NCI-H526 treated with DMSO at 0.1 percent for 48 hours (cell line): Measurements from ENCODE around the gene PRRT3.
"Not testable (repeated sequence)": the region's sequence is repeated elsewhere in the genome, so short reads cannot be mapped to it uniquely, and the experiment has no call there.

Experiments used
- DNase-seq: peaks from one replicate; lab custom pipeline; 2025; lab: John Stamatoyannopoulos, UW

The PRRT3 gene

DNA sequence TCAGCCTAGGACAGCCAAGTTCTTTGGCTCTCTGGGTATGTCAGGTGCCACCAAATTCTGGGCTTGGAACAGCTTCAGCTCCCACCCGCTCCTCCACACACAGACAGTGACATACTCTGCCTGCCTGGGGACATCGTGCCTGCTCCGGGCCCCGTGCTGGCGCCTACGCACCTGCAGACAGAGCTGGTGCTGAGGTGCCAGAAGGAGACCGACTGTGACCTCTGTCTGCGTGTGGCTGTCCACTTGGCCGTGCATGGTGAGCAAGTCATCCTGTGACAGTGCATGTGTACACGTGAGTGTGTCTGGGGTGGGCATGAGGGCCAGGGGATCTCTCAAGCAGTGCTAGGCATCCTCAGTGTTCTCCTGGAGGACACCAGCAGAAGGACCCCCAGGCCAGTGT is 34.4 kb downstream of the PRRT3 start:
- DNase-seq: no peak

DNA sequence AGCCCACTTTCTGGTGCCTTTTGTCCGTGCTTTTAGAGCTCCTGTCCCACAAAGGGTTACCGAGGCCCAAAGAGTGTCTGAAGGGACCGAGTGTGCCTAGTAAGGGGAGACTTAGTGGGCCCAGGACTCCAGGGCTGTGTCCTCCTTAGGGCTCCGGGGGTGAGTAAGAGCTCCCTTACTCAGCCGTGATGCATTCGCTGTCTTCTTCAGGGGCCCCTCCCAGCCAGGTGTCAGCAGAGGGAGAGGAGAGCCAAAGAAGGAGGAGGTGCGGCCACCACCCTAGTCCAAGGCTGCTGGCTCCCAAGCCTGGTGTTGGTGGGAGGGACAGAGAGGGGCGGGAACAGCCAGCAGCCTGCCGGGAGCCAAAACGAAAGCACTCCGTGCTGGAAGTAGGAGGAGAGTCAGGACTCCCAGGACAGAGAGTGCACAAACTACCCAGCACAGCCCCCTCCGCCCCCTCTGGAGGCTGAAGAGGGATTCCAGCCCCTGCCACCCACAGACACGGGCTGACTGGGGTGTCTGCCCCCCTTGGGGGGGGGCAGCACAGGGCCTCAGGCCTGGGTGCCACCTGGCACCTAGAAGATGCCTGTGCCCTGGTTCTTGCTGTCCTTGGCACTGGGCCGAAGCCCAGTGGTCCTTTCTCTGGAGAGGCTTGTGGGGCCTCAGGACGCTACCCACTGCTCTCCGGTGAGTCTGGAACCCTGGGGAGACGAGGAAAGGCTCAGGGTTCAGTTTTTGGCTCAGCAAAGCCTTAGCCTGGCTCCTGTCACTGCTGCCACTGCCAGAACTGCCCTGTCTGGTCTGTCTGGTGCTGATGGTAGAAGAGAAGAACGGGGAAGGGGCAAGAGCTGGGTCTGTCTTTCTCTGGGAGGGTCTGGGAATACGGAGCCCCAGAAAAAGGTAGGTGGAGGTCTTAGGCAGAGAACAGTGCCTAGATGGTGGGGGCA is 35.2 kb downstream of the PRRT3 start, which contains the start of gene IL17RC:
IL17RC (plus strand) TSS at position 365 of the 947 bp plus-strand sequence; CDS start at position 583, 218 bp downstream.
- peak; percentile 53 for DNase-seq

DNA sequence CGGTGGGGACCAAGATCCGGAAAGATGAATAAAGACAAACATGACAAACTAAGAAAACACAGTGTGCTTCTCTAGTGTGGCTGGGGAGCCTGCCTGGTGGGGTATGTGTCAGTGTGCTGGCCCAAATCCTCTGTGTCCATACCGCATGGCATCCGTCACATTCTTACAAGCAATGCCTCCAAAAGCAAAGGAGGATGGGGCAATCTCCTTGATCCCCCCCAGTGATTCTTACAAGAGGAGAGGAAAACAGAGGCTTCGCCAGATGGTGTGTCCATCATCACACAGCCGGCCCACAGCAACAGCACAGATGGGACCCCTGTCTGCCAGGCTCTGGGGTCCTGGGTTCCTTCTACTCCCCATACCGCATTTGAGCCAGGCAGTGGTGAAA is 35.9 kb downstream of the PRRT3 start:
- no peak for DNase-seq

DNA sequence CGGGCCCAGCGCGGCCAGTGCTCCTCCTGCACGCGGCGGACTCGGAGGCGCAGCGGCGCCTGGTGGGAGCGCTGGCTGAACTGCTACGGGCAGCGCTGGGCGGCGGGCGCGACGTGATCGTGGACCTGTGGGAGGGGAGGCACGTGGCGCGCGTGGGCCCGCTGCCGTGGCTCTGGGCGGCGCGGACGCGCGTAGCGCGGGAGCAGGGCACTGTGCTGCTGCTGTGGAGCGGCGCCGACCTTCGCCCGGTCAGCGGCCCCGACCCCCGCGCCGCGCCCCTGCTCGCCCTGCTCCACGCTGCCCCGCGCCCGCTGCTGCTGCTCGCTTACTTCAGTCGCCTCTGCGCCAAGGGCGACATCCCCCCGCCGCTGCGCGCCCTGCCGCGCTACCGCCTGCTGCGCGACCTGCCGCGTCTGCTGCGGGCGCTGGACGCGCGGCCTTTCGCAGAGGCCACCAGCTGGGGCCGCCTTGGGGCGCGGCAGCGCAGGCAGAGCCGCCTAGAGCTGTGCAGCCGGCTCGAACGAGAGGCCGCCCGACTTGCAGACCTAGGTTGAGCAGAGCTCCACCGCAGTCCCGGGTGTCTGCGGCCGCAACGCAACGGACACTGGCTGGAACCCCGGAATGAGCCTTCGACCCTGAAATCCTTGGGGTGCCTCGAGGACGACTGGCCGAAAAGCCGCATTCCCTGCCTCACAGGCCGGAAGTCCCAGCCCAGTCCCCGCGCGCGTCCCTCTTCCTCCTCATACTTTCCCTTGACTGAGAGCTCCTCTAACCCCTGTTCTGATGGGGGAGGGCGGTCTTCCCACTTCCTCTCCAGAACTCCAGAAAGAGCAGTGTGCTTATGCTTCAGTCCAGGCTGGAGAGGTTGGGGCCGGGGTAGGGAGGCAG is 36.7 kb downstream of the PRRT3 start:
- peak; percentile 27 for DNase-seq

DNA sequence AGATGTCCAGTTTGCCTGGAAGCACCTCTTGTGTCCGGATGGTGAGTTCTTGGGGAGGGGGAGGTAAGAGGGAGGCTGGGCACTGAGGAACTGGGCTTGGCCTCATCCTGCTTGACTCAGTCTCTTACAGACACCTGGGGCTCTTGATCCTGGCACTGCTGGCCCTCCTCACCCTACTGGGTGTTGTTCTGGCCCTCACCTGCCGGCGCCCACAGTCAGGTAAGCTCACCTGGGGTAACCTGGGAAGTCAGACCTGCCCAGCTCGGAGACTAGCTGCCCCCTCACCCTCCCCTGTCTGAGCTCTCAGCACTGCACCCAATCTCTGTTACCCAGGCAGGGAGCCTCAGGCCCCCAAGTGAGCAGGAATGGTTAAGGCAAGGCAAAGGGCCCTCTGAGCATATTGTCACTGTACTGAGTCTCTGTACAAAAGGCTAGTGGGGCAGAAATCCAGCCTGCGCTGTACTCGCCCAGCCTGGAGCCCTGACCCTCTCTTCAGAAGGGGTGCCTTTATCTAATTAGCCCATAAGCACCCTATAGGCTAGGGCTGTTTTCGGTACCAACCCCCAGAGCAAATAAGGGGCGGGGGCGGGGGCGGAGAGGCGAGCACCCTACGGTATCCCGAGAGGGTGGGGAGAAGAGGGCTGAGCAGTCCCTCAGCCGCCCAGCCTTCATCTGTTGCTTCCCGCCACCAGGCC is 37.5 kb downstream of the PRRT3 start:
- no peak for DNase-seq

DNA sequence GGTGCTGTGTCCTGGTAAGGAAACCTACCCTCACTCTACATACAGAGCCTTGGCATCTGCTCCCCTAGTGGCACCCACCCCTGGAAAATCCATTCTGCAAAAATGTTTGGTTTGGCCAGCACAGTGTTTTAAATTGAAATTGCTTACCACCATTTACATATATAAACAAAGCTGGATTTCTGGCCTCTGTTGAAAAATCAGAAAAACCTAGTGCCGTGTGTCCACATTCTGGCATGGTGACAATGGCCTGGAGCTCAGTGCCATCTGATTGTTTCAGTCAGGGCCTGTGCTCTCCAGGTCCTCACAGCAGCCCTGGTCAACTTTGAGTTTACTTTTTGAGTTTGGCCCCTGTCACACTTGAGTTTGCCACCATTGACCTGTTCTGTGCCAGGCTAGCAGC is 38.2 kb downstream of the PRRT3 start:
- DNase-seq: no peak

DNA sequence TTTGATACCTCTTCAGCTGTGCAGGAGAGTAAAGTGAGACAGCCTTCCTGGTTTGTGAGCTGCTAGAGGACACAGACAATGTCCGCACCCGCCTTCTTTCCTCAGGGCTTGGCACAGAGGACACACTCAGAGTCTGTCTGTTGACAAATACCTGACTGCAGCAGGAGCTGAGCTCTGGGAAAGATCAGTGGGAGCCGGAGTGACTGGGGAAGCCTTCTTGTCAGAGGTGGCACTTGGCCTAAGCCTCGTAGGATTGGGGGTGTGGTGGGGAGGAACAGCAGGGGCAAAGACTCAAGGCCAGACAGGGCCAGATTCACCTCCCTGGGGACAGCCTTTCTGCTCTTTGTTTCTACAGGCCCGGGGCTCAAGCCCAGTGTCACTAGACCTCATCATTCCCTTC is 38.6 kb downstream of the PRRT3 start:
- no peak for DNase-seq

DNA sequence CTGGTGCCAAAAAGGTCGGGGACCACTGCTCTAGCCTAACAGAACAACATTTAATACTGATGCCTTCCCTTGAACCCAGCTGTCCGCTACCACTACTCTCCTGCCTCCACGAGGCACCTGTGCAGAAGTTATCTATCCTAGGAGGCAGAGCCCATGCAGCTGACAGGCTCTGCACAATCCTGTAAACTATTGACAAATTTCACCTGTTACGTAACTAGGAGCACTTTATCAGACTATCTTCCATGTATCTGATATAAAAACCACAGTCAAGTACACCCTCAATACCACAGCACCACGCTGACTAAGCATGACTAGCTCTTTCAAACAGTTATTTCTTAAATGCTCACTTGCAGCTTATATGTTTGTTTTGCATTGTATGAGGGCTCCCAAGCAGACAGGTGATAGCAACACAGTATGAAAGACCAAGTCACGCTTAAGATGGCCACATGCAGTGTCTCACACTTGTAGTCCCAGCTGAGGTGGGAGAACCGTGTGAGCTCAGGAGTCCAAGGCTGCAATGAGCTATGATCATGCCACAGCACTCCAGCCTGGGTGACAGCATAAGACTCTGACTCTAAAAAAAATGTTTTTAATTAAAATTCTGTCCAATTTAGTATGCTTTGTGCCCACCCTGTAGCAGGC is 39.8 kb downstream of the PRRT3 start:
- no peak for DNase-seq

DNA sequence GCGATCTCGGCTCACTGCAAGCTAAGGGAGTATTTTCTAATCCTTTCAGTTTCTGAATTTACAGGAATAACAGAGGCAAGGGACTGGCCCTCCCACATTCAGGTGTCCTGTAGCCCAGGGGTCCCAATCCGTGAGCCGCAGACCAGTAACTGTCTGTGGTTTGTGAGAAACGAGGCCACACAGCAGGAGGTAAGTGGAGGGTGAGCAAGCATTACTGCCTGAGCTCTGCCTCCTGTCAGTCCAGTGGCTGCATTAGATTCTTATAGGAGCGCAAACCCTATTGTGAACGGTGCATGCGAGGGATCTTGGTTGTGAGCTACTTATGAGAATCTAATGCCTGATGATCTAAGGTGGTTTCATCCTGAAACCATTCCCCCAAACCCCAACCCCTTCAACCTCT is 40.3 kb downstream of the PRRT3 start:
- no peak for DNase-seq

DNA sequence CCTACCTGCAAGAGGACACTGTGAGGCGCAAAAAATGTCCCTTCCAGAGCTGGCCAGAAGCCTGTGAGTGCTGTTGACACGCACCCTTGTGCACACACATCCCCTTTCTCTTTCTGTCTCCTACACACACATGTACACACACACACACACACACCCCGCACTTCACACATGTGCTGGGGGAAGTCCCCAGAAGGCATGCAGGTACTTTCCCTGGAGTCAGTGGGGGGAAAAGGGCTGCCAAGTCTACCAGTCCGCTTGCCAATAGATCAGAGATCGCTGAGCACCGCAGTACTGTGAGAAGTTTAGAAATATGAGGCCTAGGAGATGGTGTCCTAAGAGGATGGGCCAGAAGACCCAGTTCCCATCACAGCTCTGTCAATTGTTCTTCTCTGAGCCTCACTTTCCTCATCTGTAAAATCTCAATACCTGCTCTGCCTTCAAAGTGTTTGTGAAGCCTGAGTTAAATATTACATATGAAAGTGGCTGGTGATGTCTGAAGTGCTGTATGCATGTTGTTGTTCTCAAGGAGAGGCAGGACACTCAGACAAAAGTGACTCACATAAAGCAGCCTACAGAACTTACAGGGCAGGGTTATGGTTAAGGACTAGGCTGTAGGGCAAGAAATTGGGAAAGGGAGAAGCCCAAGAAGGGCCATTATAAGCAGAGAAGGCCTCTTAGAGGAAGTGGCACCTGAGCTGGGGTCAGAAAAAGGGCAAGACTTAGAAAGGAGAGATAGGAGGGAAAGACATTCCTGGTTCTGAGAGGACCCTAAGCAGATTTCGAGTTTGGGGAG is 42.8 kb downstream of the PRRT3 start:
- DNase-seq: no peak

DNA sequence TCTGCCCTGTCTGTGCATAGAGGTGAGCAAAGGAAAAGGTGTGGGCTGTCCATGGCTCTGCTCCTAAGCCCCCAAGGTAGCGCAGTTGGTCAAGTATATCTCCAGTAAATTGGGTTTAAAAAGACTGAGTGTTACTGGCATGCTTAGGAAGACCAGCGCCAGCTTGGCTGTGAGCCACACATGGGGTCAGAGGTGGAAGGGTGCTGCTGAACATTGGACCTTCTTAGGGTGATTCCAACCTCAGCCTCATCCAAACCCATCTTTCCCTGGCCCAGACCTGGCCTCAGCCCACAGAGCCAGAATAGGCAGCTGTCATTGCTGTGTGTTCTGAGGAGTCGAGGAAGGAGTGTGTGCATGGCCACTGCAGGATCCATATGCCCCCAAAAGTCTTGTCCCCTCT is 43.9 kb downstream of the PRRT3 start:
- no peak for DNase-seq

DNA sequence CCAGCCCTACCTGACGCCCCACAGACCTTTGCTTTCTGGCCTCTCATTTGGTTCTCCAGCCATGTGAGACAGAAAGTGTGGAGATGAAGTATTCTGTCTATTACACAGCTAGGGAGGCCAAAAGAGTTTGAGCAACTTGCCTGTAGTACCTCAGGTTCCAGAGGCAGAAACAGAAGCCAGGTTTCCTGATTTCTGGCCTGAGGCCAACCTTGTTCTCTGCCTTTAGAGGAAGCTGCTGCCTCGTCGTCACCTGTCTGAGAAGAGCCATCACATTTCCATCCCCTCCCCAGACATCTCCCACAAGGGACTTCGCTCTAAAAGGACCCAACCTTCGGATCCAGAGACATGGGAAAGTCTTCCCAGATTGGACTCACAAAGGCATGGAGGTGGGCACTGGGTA is 45.7 kb downstream of the PRRT3 start:
- no peak for DNase-seq

DNA sequence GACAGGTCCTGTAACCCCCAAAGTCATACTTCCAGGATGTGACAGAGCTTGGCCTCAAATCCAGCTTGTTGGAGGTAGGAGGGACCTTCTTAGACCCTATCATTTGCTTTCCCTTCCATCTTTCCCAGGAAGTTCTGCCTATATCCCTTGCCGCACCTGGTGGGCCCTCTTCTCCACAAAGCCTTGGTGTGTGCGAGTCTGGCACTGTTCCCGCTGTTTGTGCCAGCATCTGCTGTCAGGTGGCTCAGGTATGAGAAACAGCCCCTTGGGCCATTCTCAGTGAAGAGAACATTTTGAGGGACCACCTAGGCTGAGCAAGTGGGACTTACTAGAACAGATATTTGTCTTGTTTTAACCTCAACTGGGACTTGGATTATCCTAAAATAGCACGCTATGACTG is 48.3 kb downstream of the PRRT3 start:
- no peak for DNase-seq

DNA sequence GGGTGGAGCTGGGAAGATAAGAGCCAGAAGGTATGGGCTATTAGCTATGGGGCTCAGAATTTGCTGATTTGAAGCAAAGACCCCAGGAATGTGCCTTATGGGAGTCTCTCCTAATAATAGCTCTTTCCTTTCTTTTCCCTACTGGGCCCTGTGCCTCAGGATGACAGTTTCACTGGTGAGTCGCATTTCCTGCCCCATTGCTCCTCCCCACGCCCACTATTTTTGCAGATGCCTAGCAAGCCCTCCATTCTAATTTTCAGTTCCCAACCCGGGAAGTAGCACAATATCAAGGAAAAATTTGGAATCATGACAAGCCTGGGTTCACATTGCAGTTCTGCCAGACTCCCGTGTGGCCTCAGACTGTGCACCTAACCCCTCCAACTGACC is 49.0 kb downstream of the PRRT3 start:
- DNase-seq: no peak

DNA sequence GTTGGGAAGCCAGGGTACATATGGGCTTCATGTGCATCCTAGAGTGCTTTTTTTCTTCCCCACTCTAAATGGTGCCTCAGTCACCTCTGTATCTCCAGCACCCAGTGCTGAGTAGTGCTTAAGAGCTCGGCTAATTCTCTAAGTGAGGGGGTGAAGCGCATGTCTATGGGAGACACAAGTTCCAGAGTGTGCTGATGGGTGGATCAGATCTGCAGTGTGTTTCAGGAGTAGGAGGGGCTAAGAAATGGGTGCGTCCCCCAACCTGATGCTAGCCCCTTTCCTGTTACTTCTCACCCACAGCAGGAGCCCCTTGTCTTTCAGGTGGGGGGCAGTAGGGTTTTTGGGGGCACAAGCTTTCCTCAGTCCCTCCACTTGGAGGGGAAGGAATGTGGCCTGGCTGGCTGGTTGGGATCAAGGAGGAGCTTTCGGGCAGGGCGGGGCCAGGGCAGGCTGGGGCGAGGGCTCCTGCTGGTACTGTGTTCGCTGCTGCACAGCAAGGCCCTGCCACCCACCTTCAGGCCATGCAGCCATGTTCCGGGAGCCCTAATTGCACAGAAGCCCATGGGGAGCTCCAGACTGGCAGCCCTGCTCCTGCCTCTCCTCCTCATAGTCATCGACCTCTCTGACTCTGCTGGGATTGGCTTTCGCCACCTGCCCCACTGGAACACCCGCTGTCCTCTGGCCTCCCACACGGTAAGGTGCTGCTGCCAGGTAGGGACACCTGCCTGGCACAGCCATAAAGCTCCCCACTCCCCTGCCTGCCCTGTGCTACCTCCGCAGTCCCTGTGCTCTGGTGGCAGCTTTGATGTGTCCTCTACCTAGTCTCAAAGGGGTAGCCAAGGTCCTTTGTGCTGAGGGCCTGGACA is 49.6 kb downstream of the PRRT3 start, which contains the start of gene IL17RE:
IL17RE (plus strand) TSS at position 477 of the 866 bp plus-strand sequence; CDS start at position 562, 85 bp downstream.
- DNase-seq: no peak

DNA sequence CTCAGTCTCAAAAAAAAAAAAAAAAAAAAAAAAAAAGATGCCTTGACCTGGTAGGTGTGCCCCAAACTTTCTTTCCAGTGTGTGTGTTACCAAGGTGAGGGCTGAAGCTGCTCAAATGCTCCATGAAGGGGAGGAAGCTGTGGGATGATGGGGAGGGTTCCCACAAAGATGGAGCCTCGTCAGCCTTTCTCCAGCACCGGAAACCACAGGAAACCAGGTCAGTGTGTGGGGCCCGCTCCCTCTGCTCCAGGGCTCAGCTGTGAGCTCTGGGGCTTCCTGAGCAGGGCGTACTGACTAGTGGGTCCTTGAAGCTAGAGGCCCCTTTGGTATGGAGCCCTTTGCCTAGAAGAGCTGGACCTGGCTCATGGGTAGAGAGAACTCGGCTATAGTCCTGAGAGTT is 50.2 kb downstream of the PRRT3 start:
- DNase-seq: no peak

DNA sequence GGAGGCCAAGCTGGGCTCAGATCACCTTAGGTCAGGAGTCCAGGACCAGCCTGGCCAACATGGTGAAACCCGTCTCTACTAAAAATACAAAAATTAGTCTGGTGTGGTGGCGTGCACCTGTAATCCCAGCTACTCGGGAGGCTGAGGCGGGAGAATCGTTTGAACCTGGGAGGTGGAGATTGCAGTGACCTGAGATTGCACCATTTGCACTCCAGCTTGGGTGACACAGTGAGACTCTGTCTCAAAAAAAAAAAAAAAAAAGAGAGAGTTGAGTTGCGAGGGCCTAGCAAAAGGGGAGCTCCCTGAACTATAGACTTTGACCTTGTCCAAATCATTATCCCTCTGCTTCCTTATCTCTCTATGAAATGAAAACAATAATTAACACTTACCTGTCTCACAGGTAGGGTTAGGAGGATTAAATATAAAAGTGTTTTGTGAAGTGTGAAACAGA is 51.2 kb downstream of the PRRT3 start:
- not testable (repeated sequence) for DNase-seq

DNA sequence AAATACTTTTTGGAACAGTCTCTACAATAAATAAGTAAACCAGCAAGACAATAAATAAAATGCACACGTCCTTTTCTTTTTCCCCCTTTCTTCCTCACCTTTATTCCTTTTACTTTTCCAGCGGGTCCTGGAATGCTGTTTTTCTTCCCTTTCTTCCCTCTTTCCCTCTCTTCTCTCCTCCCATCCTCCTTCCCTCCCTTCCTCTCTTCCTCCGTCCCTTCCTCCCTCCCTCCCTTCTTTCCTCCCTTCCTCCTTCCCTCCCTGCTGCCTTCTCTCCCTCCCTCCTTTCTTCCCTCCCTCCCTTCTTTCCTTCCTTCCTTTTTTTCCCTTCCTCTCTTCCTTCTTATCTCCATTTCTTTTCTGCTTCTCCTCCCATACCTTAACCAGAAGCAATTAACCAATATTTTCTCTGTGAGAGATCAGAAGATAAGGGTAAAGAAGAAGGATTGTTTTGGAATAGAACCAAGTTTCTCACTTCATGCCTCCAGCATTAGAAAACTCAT is 52.9 kb downstream of the PRRT3 start:
- no peak for DNase-seq

DNA sequence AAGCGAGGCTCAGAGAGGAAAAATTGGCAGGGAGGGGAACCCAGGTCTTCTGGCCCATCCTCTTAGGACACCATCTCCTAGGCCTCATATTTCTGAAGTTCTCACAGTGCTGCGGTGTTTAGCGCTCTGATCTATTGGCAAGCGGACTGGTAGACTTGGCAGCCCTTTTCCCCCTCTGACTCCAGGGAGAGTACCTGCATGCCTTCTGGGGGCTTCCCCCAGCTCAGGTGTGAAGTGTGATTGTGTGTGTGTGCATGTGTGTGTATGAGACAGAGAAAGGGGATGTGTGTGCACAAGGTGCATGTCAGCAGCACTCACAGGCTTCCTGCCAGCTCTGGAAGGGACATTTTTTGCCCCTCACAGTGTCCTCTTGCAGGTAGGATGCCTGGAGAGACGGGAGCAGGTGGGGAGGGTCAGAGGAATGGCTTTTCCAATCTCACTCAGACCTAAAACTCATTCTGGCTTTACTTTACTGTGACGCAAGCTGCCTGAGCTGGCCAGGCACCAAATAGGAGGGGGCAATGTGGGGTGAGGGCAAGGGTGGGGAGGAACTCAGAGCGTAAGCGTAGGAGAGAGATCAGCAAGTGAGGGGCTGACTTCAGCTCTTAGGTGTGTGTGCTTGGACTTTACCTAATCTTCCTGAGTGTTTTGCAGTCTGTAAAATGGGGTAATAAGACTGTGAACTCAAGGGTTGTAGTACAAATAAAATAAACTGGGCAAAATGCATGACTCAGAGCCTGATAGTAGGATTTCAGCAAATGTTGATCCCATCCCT is 53.6 kb downstream of the PRRT3 start:
- no peak for DNase-seq
